Measurements from ENCODE around the gene ZBTB3.

Gene ZBTB3

GRCh38 chr11:62716816-62717215 lies 37.1 kb downstream of the ZBTB3 start:
- Histone ChIP-seq H3K4me3 (ENCODE audit: insufficient read depth, low read depth, low read length) (no peak overlapping the region), H3K9me3 (ENCODE audit: control insufficient read depth, low read length) (no peaks in the 10 kb centered on the region), H3K36me3 (ENCODE audit: control insufficient read depth, insufficient read depth, low read length) (peaks cover 76% of the 10 kb centered on the region), H3K4me1 (ENCODE audit: control insufficient read depth, insufficient read depth, low read length) (no peaks in the 10 kb centered on the region), H3K27ac (ENCODE audit: insufficient read depth, low read depth, low read length, poor library complexity, severe bottlenecking) (no peak overlapping the region), H3K27me3 (ENCODE audit: control insufficient read depth, insufficient read depth, low read length, poor library complexity, severe bottlenecking) (no peaks in the 10 kb centered on the region)
- 94 to 95% methylated on average over 10 of the region's 11 CpGs for WGBS, 2 experiments

- WGBS, 2 experiments = 95 to 96% methylated on average over 5 of the region's 5 CpGs
- peaks cover 76% of the 10 kb centered on the region for H3K36me3 ChIP-seq (ENCODE audit: control insufficient read depth, insufficient read depth, low read length)
Observed at GRCh38 chr11:62716206-62716605, 37.8 kb downstream of the ZBTB3 start.

GRCh38 chr11:62715150-62716130 lies 38.5 kb downstream of the ZBTB3 start:
- Histone ChIP-seq H3K27ac (ENCODE audit: insufficient read depth, low read depth, low read length, poor library complexity, severe bottlenecking) (no peak overlapping the region), H3K27me3 (ENCODE audit: control insufficient read depth, insufficient read depth, low read length, poor library complexity, severe bottlenecking) (no peaks in the 10 kb centered on the region), H3K9me3 (ENCODE audit: control insufficient read depth, low read length) (no peaks in the 10 kb centered on the region), H3K36me3 (ENCODE audit: control insufficient read depth, insufficient read depth, low read length) (peaks cover 78% of the 10 kb centered on the region), H3K4me1 (ENCODE audit: control insufficient read depth, insufficient read depth, low read length) (no peaks in the 10 kb centered on the region), H3K4me3 (ENCODE audit: insufficient read depth, low read depth, low read length) (no peak overlapping the region)
- 92 to 93% methylated on average over 23 to 24 of the region's 24 CpGs for WGBS, 2 experiments

More at GRCh38 chr11:62716206-62716605, 37.8 kb downstream of the ZBTB3 start:
- no peaks in the 10 kb centered on the region for H3K4me1 ChIP-seq (ENCODE audit: control insufficient read depth, insufficient read depth, low read length)
- no peak overlapping the region for H3K27ac ChIP-seq (ENCODE audit: insufficient read depth, low read depth, low read length, poor library complexity, severe bottlenecking)
- no peak overlapping the region for H3K4me3 ChIP-seq (ENCODE audit: insufficient read depth, low read depth, low read length)
- no peaks in the 10 kb centered on the region for H3K27me3 ChIP-seq (ENCODE audit: control insufficient read depth, insufficient read depth, low read length, poor library complexity, severe bottlenecking)
- no peaks in the 10 kb centered on the region for H3K9me3 ChIP-seq (ENCODE audit: control insufficient read depth, low read length)

- H3K4me1 ChIP-seq (ENCODE audit: control insufficient read depth, insufficient read depth, low read length) = peaks cover 8% of the 10 kb centered on the region
- H3K36me3 ChIP-seq (ENCODE audit: control insufficient read depth, insufficient read depth, low read length) = peaks cover 60% of the 10 kb centered on the region
- WGBS, 2 experiments = 94 to 100% methylated on average over 2 of the region's 2 CpGs
- H3K27me3 ChIP-seq (ENCODE audit: control insufficient read depth, insufficient read depth, low read length, poor library complexity, severe bottlenecking) = no peaks in the 10 kb centered on the region
- no peaks in the 10 kb centered on the region for H3K9me3 ChIP-seq (ENCODE audit: control insufficient read depth, low read length)
- no peak overlapping the region for H3K4me3 ChIP-seq (ENCODE audit: insufficient read depth, low read depth, low read length)
- H3K27ac ChIP-seq (ENCODE audit: insufficient read depth, low read depth, low read length, poor library complexity, severe bottlenecking) = no peak overlapping the region
Observed at GRCh38 chr11:62713343-62713742, 40.6 kb downstream of the ZBTB3 start.

GRCh38 chr11:62712861-62713260 lies 41.1 kb downstream of the ZBTB3 start:
- Histone ChIP-seq H3K4me1 (ENCODE audit: control insufficient read depth, insufficient read depth, low read length) (peaks cover 13% of the 10 kb centered on the region), H3K9me3 (ENCODE audit: control insufficient read depth, low read length) (no peaks in the 10 kb centered on the region), H3K4me3 (ENCODE audit: insufficient read depth, low read depth, low read length) (no peak overlapping the region), H3K36me3 (ENCODE audit: control insufficient read depth, insufficient read depth, low read length) (peaks cover 56% of the 10 kb centered on the region), H3K27me3 (ENCODE audit: control insufficient read depth, insufficient read depth, low read length, poor library complexity, severe bottlenecking) (no peaks in the 10 kb centered on the region), H3K27ac (ENCODE audit: insufficient read depth, low read depth, low read length, poor library complexity, severe bottlenecking) (no peak overlapping the region)
- 94% methylated on average over 3 of the region's 3 CpGs for WGBS, 2 experiments

- Histone ChIP-seq H3K36me3 (ENCODE audit: control insufficient read depth, insufficient read depth, low read length) (peaks cover 50% of the 10 kb centered on the region), H3K4me1 (ENCODE audit: control insufficient read depth, insufficient read depth, low read length) (peaks cover 18% of the 10 kb centered on the region), H3K27me3 (ENCODE audit: control insufficient read depth, insufficient read depth, low read length, poor library complexity, severe bottlenecking) (no peaks in the 10 kb centered on the region), H3K9me3 (ENCODE audit: control insufficient read depth, low read length) (no peaks in the 10 kb centered on the region), H3K27ac (ENCODE audit: insufficient read depth, low read depth, low read length, poor library complexity, severe bottlenecking) (no peak overlapping the region), H3K4me3 (ENCODE audit: insufficient read depth, low read depth, low read length) (no peak overlapping the region)
- 92 to 95% methylated on average over 5 to 6 of the region's 6 CpGs for WGBS, 2 experiments
Observed at GRCh38 chr11:62712276-62712812, 41.6 kb downstream of the ZBTB3 start.

GRCh38 chr11:62710001-62710345 lies 44.0 kb downstream of the ZBTB3 start:
- peaks cover 30% of the 10 kb centered on the region for H3K4me1 ChIP-seq (ENCODE audit: control insufficient read depth, insufficient read depth, low read length)
- H3K36me3 ChIP-seq (ENCODE audit: control insufficient read depth, insufficient read depth, low read length) = peaks cover 29% of the 10 kb centered on the region

GRCh38 chr11:62709247-62710000 lies 44.5 kb downstream of the ZBTB3 start:
- 7 to 10% methylated on average over 47 of the region's 47 CpGs for WGBS, 2 experiments
- H3K4me1 ChIP-seq (ENCODE audit: control insufficient read depth, insufficient read depth, low read length) = peaks cover 31% of the 10 kb centered on the region
- H3K4me3 ChIP-seq (ENCODE audit: insufficient read depth, low read depth, low read length) = peak overlapping the region; percentile 32
- H3K27ac ChIP-seq (ENCODE audit: insufficient read depth, low read depth, low read length, poor library complexity, severe bottlenecking) = peak overlapping the region; percentile 95
- no peaks in the 10 kb centered on the region for H3K9me3 ChIP-seq (ENCODE audit: control insufficient read depth, low read length)
- H3K27me3 ChIP-seq (ENCODE audit: control insufficient read depth, insufficient read depth, low read length, poor library complexity, severe bottlenecking) = no peaks in the 10 kb centered on the region
- peaks cover 29% of the 10 kb centered on the region for H3K36me3 ChIP-seq (ENCODE audit: control insufficient read depth, insufficient read depth, low read length)

More at GRCh38 chr11:62710001-62710345, 44.0 kb downstream of the ZBTB3 start:
- WGBS, 2 experiments = 82 to 84% methylated on average over 7 of the region's 7 CpGs
- H3K9me3 ChIP-seq (ENCODE audit: control insufficient read depth, low read length) = no peaks in the 10 kb centered on the region
- peak overlapping the region; percentile 95 for H3K27ac ChIP-seq (ENCODE audit: insufficient read depth, low read depth, low read length, poor library complexity, severe bottlenecking)
- peak overlapping the region; percentile 32 for H3K4me3 ChIP-seq (ENCODE audit: insufficient read depth, low read depth, low read length)
- H3K27me3 ChIP-seq (ENCODE audit: control insufficient read depth, insufficient read depth, low read length, poor library complexity, severe bottlenecking) = no peaks in the 10 kb centered on the region

- Histone ChIP-seq H3K9me3 (ENCODE audit: control insufficient read depth, low read length) (no peaks in the 10 kb centered on the region), H3K27ac (ENCODE audit: insufficient read depth, low read depth, low read length, poor library complexity, severe bottlenecking) (no peak overlapping the region), H3K4me3 (ENCODE audit: insufficient read depth, low read depth, low read length) (peak overlapping the region; percentile 32), H3K4me1 (ENCODE audit: control insufficient read depth, insufficient read depth, low read length) (peaks cover 31% of the 10 kb centered on the region), H3K27me3 (ENCODE audit: control insufficient read depth, insufficient read depth, low read length, poor library complexity, severe bottlenecking) (no peaks in the 10 kb centered on the region), H3K36me3 (ENCODE audit: control insufficient read depth, insufficient read depth, low read length) (peaks cover 29% of the 10 kb centered on the region)
- 18 to 20% methylated on average over 7 of the region's 7 CpGs for WGBS, 2 experiments
Observed at GRCh38 chr11:62708793-62709192, 45.2 kb downstream of the ZBTB3 start.

- no peak overlapping the region for H3K27ac ChIP-seq (ENCODE audit: insufficient read depth, low read depth, low read length, poor library complexity, severe bottlenecking)
- peaks cover 31% of the 10 kb centered on the region for H3K4me1 ChIP-seq (ENCODE audit: control insufficient read depth, insufficient read depth, low read length)
- peaks cover 25% of the 10 kb centered on the region for H3K36me3 ChIP-seq (ENCODE audit: control insufficient read depth, insufficient read depth, low read length)
- no peaks in the 10 kb centered on the region for H3K27me3 ChIP-seq (ENCODE audit: control insufficient read depth, insufficient read depth, low read length, poor library complexity, severe bottlenecking)
- WGBS, 2 experiments = 76 to 77% methylated on average over 5 of the region's 5 CpGs
- H3K9me3 ChIP-seq (ENCODE audit: control insufficient read depth, low read length) = no peaks in the 10 kb centered on the region
- peak overlapping the region; percentile 32 for H3K4me3 ChIP-seq (ENCODE audit: insufficient read depth, low read depth, low read length)
Observed at GRCh38 chr11:62708392-62708791, 45.6 kb downstream of the ZBTB3 start.
